SU-DHL-6 (cell line): ENCODE data around the gene WDR46.

Experiments
- H2AFZ ChIP-seq: fragments of 200-600 bp; sonication (generic); 2 replicates; pipeline ENCODE4 v1.6.1; 2014; ENCODE audit warnings: low read depth, mild to moderate bottlenecking, moderate library complexity, mixed read lengths, antibody characterized with exemption, low read length; ENCODE audit not compliant: severe bottlenecking
- H3F3A ChIP-seq: fragments of 200-600 bp; shearing (Covaris generic); 2 replicates; pipeline ENCODE4 v1.6.0; 2016; ENCODE audit warnings: antibody characterized with exemption, mild to moderate bottlenecking; ENCODE audit not compliant: insufficient read depth
- H3K27ac ChIP-seq: fragments of 200-600 bp; sonication (generic); 2 replicates; pipeline ENCODE4 v1.5.1; 2016; ENCODE audit warnings: low read depth, mild to moderate bottlenecking, low read length, moderate library complexity, mixed read lengths
- H3K27me3 ChIP-seq: fragments of 200-600 bp; sonication (generic), shearing (Covaris generic); 2 replicates; pipeline ENCODE4 v1.6.0; 2014; ENCODE audit warnings: mild to moderate bottlenecking, low read length
- H3K36me3 ChIP-seq: fragments of 200-600 bp; sonication (generic); 2 replicates; pipeline ENCODE4 v1.6.1; 2014; ENCODE audit warnings: mild to moderate bottlenecking, low read length, mixed read lengths
- H3K4me2 ChIP-seq: fragments of 300-600, 200-600 bp; shearing (Covaris generic), sonication (generic); 2 replicates; pipeline ENCODE4 v1.6.0; 2014; ENCODE audit warnings: low read length, low read depth, mild to moderate bottlenecking; ENCODE audit not compliant: poor library complexity, severe bottlenecking
- H3K4me3 ChIP-seq: fragments of 200-600 bp; sonication (generic); 2 replicates; pipeline ENCODE4 v1.5.1; 2014; ENCODE audit warnings: antibody characterized with exemption, low read length, mild to moderate bottlenecking, mixed read lengths; ENCODE audit not compliant: insufficient read depth, poor library complexity, severe bottlenecking
- H3K79me2 ChIP-seq: fragments of 200-600 bp; sonication (generic); 2 replicates; pipeline ENCODE4 v1.6.1; 2014; ENCODE audit warnings: mild to moderate bottlenecking, low read length, moderate library complexity; ENCODE audit not compliant: insufficient read depth
- H3K9ac ChIP-seq: fragments of 200-600 bp; sonication (generic); 2 replicates; pipeline ENCODE4 v1.7.0; 2014; ENCODE audit warnings: mild to moderate bottlenecking, low read length
- H3K9me2 ChIP-seq: fragments of 200-600 bp; sonication (generic); replicated peaks from 2 replicates; pipeline ENCODE4 v1.6.1; 2014; ENCODE audit warnings: low read length; ENCODE audit not compliant: insufficient read depth
- H3K9me3 ChIP-seq: fragments of 200-600 bp; sonication (generic); 2 replicates; pipeline ENCODE4 v1.6.1; 2014; ENCODE audit warnings: low read length, mixed read lengths; ENCODE audit not compliant: insufficient read depth
- H4K20me1 ChIP-seq: fragments of 200-600 bp; sonication (generic); 2 replicates; pipeline ENCODE4 v1.6.1; 2014; ENCODE audit warnings: low read depth, mild to moderate bottlenecking, antibody characterized with exemption, low read length, moderate library complexity, mixed read lengths
- EZH2phosphoT487 ChIP-seq: fragments of 200-600 bp; sonication (generic), shearing (Covaris generic); conservative IDR thresholded peaks from 2 replicates; pipeline ENCODE4 v1.6.1; 2018; ENCODE audit warnings: mild to moderate bottlenecking, antibody characterized with exemption, low read length, moderate library complexity, mixed read lengths
- TF ChIP-seq, protein P1 (sequence below): fragments of 200-600 bp; sonication (generic); IDR thresholded peaks from one replicate; pipeline ENCODE4 v1.5.1; 2017; ENCODE audit warnings: antibody characterized with exemption, mild to moderate bottlenecking, low read length, moderate library complexity; ENCODE audit not compliant: insufficient read depth, poor library complexity, severe bottlenecking

Gene WDR46, protein sequence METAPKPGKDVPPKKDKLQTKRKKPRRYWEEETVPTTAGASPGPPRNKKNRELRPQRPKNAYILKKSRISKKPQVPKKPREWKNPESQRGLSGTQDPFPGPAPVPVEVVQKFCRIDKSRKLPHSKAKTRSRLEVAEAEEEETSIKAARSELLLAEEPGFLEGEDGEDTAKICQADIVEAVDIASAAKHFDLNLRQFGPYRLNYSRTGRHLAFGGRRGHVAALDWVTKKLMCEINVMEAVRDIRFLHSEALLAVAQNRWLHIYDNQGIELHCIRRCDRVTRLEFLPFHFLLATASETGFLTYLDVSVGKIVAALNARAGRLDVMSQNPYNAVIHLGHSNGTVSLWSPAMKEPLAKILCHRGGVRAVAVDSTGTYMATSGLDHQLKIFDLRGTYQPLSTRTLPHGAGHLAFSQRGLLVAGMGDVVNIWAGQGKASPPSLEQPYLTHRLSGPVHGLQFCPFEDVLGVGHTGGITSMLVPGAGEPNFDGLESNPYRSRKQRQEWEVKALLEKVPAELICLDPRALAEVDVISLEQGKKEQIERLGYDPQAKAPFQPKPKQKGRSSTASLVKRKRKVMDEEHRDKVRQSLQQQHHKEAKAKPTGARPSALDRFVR

DNA sequence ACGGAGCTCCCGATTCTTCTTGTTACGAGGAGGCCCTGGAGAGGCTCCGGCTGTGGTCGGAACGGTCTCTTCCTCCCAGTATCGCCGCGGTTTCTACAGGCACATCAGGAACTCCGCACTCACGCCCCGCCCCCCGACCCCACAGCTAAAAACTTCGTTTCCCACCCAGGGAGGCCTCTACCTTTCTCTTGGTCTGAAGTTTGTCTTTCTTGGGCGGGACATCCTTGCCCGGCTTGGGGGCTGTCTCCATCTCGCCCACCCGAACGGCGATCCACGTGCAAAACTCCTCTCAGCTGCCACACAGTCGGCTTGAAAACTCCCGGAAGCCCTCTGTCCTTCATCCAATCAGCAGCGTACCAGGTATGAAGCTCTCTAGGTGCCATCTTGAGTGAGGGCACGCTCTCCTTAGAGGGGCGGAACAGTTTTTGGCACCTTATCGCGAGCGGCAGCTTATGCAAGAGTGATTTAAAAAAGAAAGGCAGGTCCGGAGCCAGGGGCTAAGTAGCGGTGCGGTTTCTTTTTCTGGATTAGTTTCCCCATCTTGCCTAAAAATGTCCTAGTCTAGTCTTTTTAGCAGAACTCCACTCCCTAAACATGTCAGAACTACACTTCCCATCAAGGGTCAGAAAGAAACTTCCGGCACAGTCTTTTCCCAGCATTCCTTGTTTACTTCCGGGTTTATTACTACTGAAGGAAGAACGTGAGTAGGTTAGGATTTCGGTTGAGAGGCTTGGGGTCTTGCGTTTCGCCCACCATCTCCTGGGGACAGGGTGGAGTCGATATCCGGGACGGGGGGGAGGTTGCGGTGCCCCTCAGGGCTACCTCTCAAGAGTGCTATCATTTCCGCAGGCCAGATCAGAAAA lies at the start of gene WDR46, which contains the start of gene PFDN6:
Gene WDR46, minus strand, starts transcription at position 319 of the 863 bp plus-strand sequence. Its CDS starts 69 bp downstream, at position 250.
Gene PFDN6, plus strand, starts transcription at position 681 of the 863 bp plus-strand sequence. CDS start 256 bp downstream, outside the sequence.
- H3K27ac ChIP-seq = peak within 1 kb of the TSS; percentile 65
- H2AFZ ChIP-seq = peak within 1 kb of the TSS; percentile 90
- no peaks in the 10 kb centered on the region for H4K20me1 ChIP-seq
- H3K9me3 ChIP-seq = no peaks in the 10 kb centered on the region
- H3K4me3 ChIP-seq = peak within 1 kb of the TSS; percentile 84
- peaks cover 14% of the 10 kb centered on the region for H3F3A ChIP-seq
- no peaks in the 10 kb centered on the region for H3K9me2 ChIP-seq
- H3K27me3 ChIP-seq = no peaks in the 10 kb centered on the region
- peaks cover 20% of the 10 kb centered on the region for H3K36me3 ChIP-seq
- peak within 1 kb of the TSS; percentile 80 for H3K9ac ChIP-seq
- H3K4me2 ChIP-seq = peak within 1 kb of the TSS; percentile 94
- H3K79me2 ChIP-seq = peaks cover 46% of the 10 kb centered on the region
- TF ChIP-seq, protein P1, sequence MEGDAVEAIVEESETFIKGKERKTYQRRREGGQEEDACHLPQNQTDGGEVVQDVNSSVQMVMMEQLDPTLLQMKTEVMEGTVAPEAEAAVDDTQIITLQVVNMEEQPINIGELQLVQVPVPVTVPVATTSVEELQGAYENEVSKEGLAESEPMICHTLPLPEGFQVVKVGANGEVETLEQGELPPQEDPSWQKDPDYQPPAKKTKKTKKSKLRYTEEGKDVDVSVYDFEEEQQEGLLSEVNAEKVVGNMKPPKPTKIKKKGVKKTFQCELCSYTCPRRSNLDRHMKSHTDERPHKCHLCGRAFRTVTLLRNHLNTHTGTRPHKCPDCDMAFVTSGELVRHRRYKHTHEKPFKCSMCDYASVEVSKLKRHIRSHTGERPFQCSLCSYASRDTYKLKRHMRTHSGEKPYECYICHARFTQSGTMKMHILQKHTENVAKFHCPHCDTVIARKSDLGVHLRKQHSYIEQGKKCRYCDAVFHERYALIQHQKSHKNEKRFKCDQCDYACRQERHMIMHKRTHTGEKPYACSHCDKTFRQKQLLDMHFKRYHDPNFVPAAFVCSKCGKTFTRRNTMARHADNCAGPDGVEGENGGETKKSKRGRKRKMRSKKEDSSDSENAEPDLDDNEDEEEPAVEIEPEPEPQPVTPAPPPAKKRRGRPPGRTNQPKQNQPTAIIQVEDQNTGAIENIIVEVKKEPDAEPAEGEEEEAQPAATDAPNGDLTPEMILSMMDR = no peak
- no peak for TF ChIP-seq EZH2phosphoT487

DNA sequence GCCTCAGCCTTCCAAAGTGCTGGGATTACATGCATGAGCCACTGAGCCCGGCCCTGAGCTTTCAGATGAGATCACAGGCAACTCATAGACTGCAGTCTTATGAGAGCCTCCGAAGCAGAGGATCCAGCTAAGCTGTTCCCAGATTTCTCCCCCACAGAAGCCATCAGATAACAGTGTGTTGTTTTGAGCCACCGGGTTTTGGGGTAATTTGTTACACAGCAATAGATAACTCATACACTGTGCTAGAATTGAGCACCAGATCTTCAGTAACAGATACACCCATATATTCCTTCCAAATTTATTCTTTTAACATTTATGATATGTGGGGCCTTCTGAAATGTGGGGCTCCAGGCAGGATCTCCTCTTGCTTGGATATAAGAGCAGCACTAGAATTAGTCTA lies 47.5 kb upstream of the WDR46 start:
- Histone ChIP-seq H3F3A (no peaks in the 10 kb centered on the region), H4K20me1 (no peaks in the 10 kb centered on the region), H3K27me3 (no peaks in the 10 kb centered on the region), H3K4me3 (no peak overlapping the region), H3K9me2 (no peaks in the 10 kb centered on the region), H3K27ac (no peak overlapping the region), H3K79me2 (no peaks in the 10 kb centered on the region), H3K9ac (no peak overlapping the region), H3K36me3 (no peaks in the 10 kb centered on the region), H3K4me2 (no peak overlapping the region), H3K9me3 (no peaks in the 10 kb centered on the region), H2AFZ (no peak overlapping the region)
- TF ChIP-seq, protein P1 = no peak
- TF ChIP-seq EZH2phosphoT487 = no peak

DNA sequence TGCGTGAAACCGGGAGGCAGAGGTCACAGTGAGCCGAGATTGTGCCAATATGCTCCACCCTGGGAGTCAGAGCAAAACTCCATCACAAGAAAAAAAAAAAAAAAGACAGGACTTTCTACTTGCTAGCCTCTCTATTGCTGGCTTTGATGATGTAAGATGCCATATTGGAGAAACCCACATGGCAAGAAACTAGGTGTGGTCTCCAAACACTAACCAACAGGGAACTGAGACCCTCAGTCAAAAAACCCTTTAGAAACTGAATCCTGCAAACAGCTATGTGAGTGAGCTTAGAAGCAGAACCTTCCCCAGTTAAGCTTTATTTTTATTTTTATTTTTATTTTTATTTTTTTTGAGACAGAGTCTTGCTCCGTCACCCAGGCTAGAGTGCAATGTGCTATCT lies 46.9 kb upstream of the WDR46 start:
- Histone ChIP-seq H3K9ac (no peak overlapping the region), H3K4me2 (no peak overlapping the region)
- TF ChIP-seq EZH2phosphoT487 = no peak
- TF ChIP-seq, protein P1 = no peak

More for the DNA sequence above, 46.9 kb upstream of the WDR46 start:
- no peak overlapping the region for H3K4me3 ChIP-seq
- no peak overlapping the region for H3K27ac ChIP-seq
- no peaks in the 10 kb centered on the region for H3K79me2 ChIP-seq
- H3F3A ChIP-seq = no peaks in the 10 kb centered on the region
- no peaks in the 10 kb centered on the region for H3K9me3 ChIP-seq
- H3K27me3 ChIP-seq = no peaks in the 10 kb centered on the region
- H2AFZ ChIP-seq = no peak overlapping the region
- no peaks in the 10 kb centered on the region for H4K20me1 ChIP-seq
- H3K9me2 ChIP-seq = no peaks in the 10 kb centered on the region
- no peaks in the 10 kb centered on the region for H3K36me3 ChIP-seq
